SK-N-SH (cell line): ENCODE measurements around the gene TMEM92. TPM values are rescaled to one million over a fixed set of nuclear protein-coding genes. Genes with fewer than 3 reads are reported as not detected.

Experiments used
- CTCF ChIA-PET: fragments of 300-600, 350-600 bp; formaldehyde crosslinking; extraction: SDS; loops from one replicate; lab custom pipeline; 2021; lab: Yijun Ruan, JAX
- POLR2A ChIA-PET: fragments of 350-600 bp; sonication (Branson Sonifier 250); formaldehyde crosslinking; extraction: SDS; loops from one replicate; lab custom pipeline; 2020; ENCODE audit warnings: antibody characterized with exemption, inconsistent platforms; lab: Yijun Ruan, JAX
- DNase-seq: peaks from one replicate; pipeline ENCODE4 v3.0.0; 2012
- H2AFZ ChIP-seq: fragments of 200-600 bp; sonication (generic); 2 replicates; pipeline ENCODE4 v1.8.1; 2016; ENCODE audit warnings: antibody characterized with exemption, mild to moderate bottlenecking, low read depth
- H3F3A ChIP-seq: fragments of 200-600 bp; sonication (generic); replicated peaks from 2 replicates; pipeline ENCODE3; 2016; ENCODE audit warnings: antibody characterized with exemption, mild to moderate bottlenecking; ENCODE audit not compliant: insufficient read depth
- H3K27ac ChIP-seq, 2 experiments: fragments of 200-500 bp in 1 of 2; fragments of 200-600 bp in 1 of 2; sonication (Bioruptor generic) in 1 of 2; sonication (generic), shearing (Covaris generic) in 1 of 2; 2 replicates each; pipeline versions ENCODE4 v1.5.1 to v1.6.1; 2014 to 2016; ENCODE audit warnings: low read depth in 2 of 2, inconsistent platforms in 1 of 2, low read length in 1 of 2, mild to moderate bottlenecking in 1 of 2, mixed read lengths in 1 of 2
- H3K27me3 ChIP-seq: fragments of 200-600 bp; sonication (generic), shearing (Covaris generic); 2 replicates; pipeline ENCODE4 v1.6.1; 2016; ENCODE audit warnings: mixed run types; ENCODE audit not compliant: insufficient read depth
- H3K36me3 ChIP-seq, 2 experiments: fragments of 200-500 bp in 1 of 2; fragments of 200-600 bp in 1 of 2; sonication (Bioruptor generic) in 1 of 2; sonication (generic) in 1 of 2; replicated peaks in 1 of 2; 2 replicates each; pipeline versions ENCODE3 to v1.5.1; 2014 to 2016; ENCODE audit warnings: low read length in 1 of 2, mild to moderate bottlenecking in 1 of 2; ENCODE audit not compliant: insufficient read depth in 2 of 2, control insufficient read depth in 1 of 2
- H3K4me1 ChIP-seq, 2 experiments: fragments of 200-500 bp in 1 of 2; fragments of 200-600 bp in 1 of 2; sonication (Bioruptor generic) in 1 of 2; sonication (generic), shearing (Covaris generic) in 1 of 2; 2 replicates each; pipeline versions ENCODE4 v1.5.1 to v1.6.1; 2014 to 2016; ENCODE audit warnings: low read depth in 1 of 2, low read length in 1 of 2, mixed run types in 1 of 2; ENCODE audit not compliant: insufficient read depth in 2 of 2, control insufficient read depth in 1 of 2
- H3K4me2 ChIP-seq: fragments of 200-600 bp; sonication (generic), shearing (Covaris generic); 2 replicates; pipeline ENCODE4 v1.6.1; 2017; ENCODE audit warnings: mixed run types
- H3K4me3 ChIP-seq, 2 experiments: fragments of 200-500 bp in 1 of 2; fragments of 200-600 bp in 1 of 2; sonication (Bioruptor generic) in 1 of 2; sonication (generic), shearing (Covaris generic) in 1 of 2; 2 replicates each; pipeline versions ENCODE4 v1.5.1 to v1.8.1; 2014 to 2016; ENCODE audit warnings: low read depth in 2 of 2, inconsistent platforms in 1 of 2, low read length in 1 of 2, mild to moderate bottlenecking in 1 of 2, mixed read lengths in 1 of 2, moderate library complexity in 1 of 2
- H3K79me2 ChIP-seq: fragments of 200-600 bp; sonication (generic); 2 replicates; pipeline ENCODE4 v1.8.1; 2017; ENCODE audit warnings: mild to moderate bottlenecking; ENCODE audit not compliant: insufficient read depth
- H3K9ac ChIP-seq: fragments of 200-600 bp; sonication (generic); 2 replicates; pipeline ENCODE4 v1.6.1; 2017; ENCODE audit warnings: mixed run types
- H3K9me2 ChIP-seq: fragments of 200-600 bp; sonication (generic); 2 replicates; pipeline ENCODE4 v1.6.1; 2017; ENCODE audit warnings: mixed run types
- H3K9me3 ChIP-seq: fragments of 200-600 bp; sonication (generic); 2 replicates; pipeline ENCODE4 v1.6.1; 2017; ENCODE audit warnings: mixed run types, mild to moderate bottlenecking, moderate library complexity
- H4K20me1 ChIP-seq: fragments of 200-600 bp; sonication (generic); 2 replicates; pipeline ENCODE4 v1.6.1; 2017; ENCODE audit warnings: mild to moderate bottlenecking, mixed run types; ENCODE audit not compliant: insufficient read depth
- CHD2 ChIP-seq: fragments of 150-350 bp; IDR thresholded peaks from 2 replicates; pipeline ENCODE4 v1.6.1; 2018; ENCODE audit warnings: low read length; ENCODE audit not compliant: partially characterized antibody
- CTCF ChIP-seq: fragments of 200-600 bp; sonication (generic); IDR thresholded peaks from 2 replicates; pipeline ENCODE4 v1.6.1; 2017; ENCODE audit warnings: antibody characterized with exemption, mild to moderate bottlenecking, moderate library complexity
- EP300 ChIP-seq, 2 experiments: IDR thresholded peaks; 2 replicates each; pipeline versions ENCODE4 v1.4.0 to v1.6.1; 2012; ENCODE audit warnings: borderline replicate concordance in 1 of 2, low read depth in 1 of 2, low read length in 1 of 2
- FOSL2 ChIP-seq: IDR thresholded peaks from 2 replicates; pipeline ENCODE4 v1.4.0; 2012; ENCODE audit warnings: low read depth, mild to moderate bottlenecking, moderate library complexity, borderline replicate concordance
- FOXM1 ChIP-seq: IDR thresholded peaks from 2 replicates; pipeline ENCODE4 v1.4.0; 2012; ENCODE audit warnings: low read depth, mild to moderate bottlenecking
- GATA2 ChIP-seq: sonication (generic); formaldehyde crosslinking; IDR thresholded peaks from 2 replicates; pipeline ENCODE4 v1.5.0; 2020; ENCODE audit warnings: mild to moderate bottlenecking, missing genetic modification reagents
- IRF3 ChIP-seq: fragments of 150-350 bp; IDR thresholded peaks from 2 replicates; pipeline ENCODE4 v1.6.1; 2016; ENCODE audit warnings: mild to moderate bottlenecking, low read depth, low read length
- MAX ChIP-seq: IDR thresholded peaks from 2 replicates; pipeline ENCODE4 v1.4.0; 2012; ENCODE audit warnings: low read depth
- NFIC ChIP-seq: IDR thresholded peaks from 2 replicates; pipeline ENCODE4 v1.4.0; 2012; ENCODE audit warnings: borderline replicate concordance
- PBX3 ChIP-seq: IDR thresholded peaks from 2 replicates; pipeline ENCODE4; 2012
- POLR2AphosphoS5 ChIP-seq: IDR thresholded peaks from 2 replicates; pipeline ENCODE4 v1.6.1; 2012; ENCODE audit warnings: low read depth, low read length
- RAD21 ChIP-seq: IDR thresholded peaks from 2 replicates; pipeline ENCODE4 v1.6.1; 2012; ENCODE audit warnings: mild to moderate bottlenecking, low read length
- RXRA ChIP-seq: IDR thresholded peaks from 2 replicates; pipeline ENCODE4 v1.4.0; 2012; ENCODE audit warnings: low read depth, mild to moderate bottlenecking, borderline replicate concordance
- SIN3A ChIP-seq: IDR thresholded peaks from 2 replicates; pipeline ENCODE4 v1.6.1; 2012; ENCODE audit warnings: low read depth, mild to moderate bottlenecking, low read length, moderate library complexity, borderline replicate concordance
- TCF12 ChIP-seq: IDR thresholded peaks from 2 replicates; pipeline ENCODE4 v1.4.0; 2012
- TEAD4 ChIP-seq: IDR thresholded peaks from 2 replicates; pipeline ENCODE4 v1.4.0; 2012; ENCODE audit warnings: mild to moderate bottlenecking, borderline replicate concordance; ENCODE audit not compliant: insufficient read depth
- YY1 ChIP-seq: IDR thresholded peaks from 2 replicates; pipeline ENCODE4 v1.4.0; 2012; ENCODE audit warnings: low read depth, mild to moderate bottlenecking
- ZBTB33 ChIP-seq: IDR thresholded peaks from 2 replicates; pipeline ENCODE4 v1.4.0; 2012; ENCODE audit warnings: low read depth, borderline replicate concordance
- WGBS: methylation state at CpG from one replicate; pipeline ENCODE4 v1.1.6; 2017; ENCODE audit warnings: low lambda C conversion rate; 5-methylcytosine and 5-hydroxymethylcytosine counted together
- polyA plus RNA-seq, 3 experiments: library from polyadenylated mRNA; depleted of rRNA; stranded (reverse); fragments of >200 nt; gene quantifications; 2 replicates each; pipeline ENCODE4 v1.2.3, GENCODE V29; 2012

The TMEM92 gene
- polyA plus RNA-seq, 1 of the 3 experiments (the other 2 are of a cell fraction), result 0.46 TPM

GRCh38 chr17:50278526-50279180 lies 4.4 kb downstream of the TMEM92 start (continued):
- TF ChIP-seq POLR2AphosphoS5 (no peak), TEAD4 (no peak), EP300 (IDR thresholded peaks at IDR 0.05; ENCODE audit: borderline replicate concordance in 1 of 2, low read depth in 1 of 2, low read length in 1 of 2) (no peak), ZBTB33 (no peak), FOXM1 (no peak), IRF3 (no peak), MAX (no peak), SIN3A (no peak), CTCF (no peak), YY1 (no peak), RAD21 (no peak)

- H3K4me1 ChIP-seq, result peaks cover 7 to 26% of the 10 kb centered on the region in 2 experiments; a peak in 3 of 4 replicates
- no peak overlapping the region for H2AFZ ChIP-seq
- H3K4me3 ChIP-seq, result no peak overlapping the region
- H3K79me2 ChIP-seq, result no peaks in the 10 kb centered on the region
- TF ChIP-seq IRF3 (no peak), POLR2AphosphoS5 (no peak), TCF12 (peak; percentile 68), CHD2 (no peak), RXRA (no peak; the same call in 1 of the 2 replicates), GATA2 (no peak), FOSL2 (peak; percentile 79; the same call in 1 of the 2 replicates), NFIC (peak; percentile 86), PBX3 (peak; percentile 65; the same call in 1 of the 2 replicates), YY1 (no peak)
- peaks cover 24% of the 10 kb centered on the region for H3F3A ChIP-seq
- CTCF ChIA-PET, result interaction anchor here (0.9 to 53.3 kb wide), 6 partner anchors 10 to 110 kb away, joined by 3 to 2150 read pairs (median 64); partner anchors contain the start of gene COL1A1
- no peaks in the 10 kb centered on the region for H4K20me1 ChIP-seq
- no peaks in the 10 kb centered on the region for H3K9me3 ChIP-seq
- DNase-seq, result no peak
- 23% methylated on average over 4 of the region's 4 CpGs for WGBS
- H3K27ac ChIP-seq, result peak overlapping the region; percentile 20; a peak in 2 of 4 replicates
- H3K4me2 ChIP-seq, result peak overlapping the region; percentile 59
- H3K9ac ChIP-seq, result no peak overlapping the region; the same call in 1 of the 2 replicates
- no peaks in the 10 kb centered on the region for H3K9me2 ChIP-seq
- H3K36me3 ChIP-seq, result peaks cover 0 to 4% of the 10 kb centered on the region in 2 experiments
- no peaks in the 10 kb centered on the region for H3K27me3 ChIP-seq
- POLR2A ChIA-PET, result no interaction called here
Measured at GRCh38 chr17:50279181-50279526, 4.9 kb downstream of the TMEM92 start.
